H9 (cell line): ENCODE measurements around the gene TNFAIP8L1. TPM values are rescaled to one million over a fixed set of nuclear protein-coding genes. Genes with fewer than 3 reads are reported as not detected.

Experiments
- DNase-seq: peaks from one replicate; pipeline ENCODE4 v3.0.0-alpha.2; 2017
- H2AFZ ChIP-seq: one replicate; pipeline ENCODE4 v1.6.1; 2013; ENCODE audit warnings: mild to moderate bottlenecking, low read length, control low read depth, moderate library complexity
- H2AK5ac ChIP-seq: 2 replicates; pipeline ENCODE4 v1.6.1; 2013; ENCODE audit warnings: low read length, control low read depth, mixed read lengths; ENCODE audit not compliant: insufficient read length
- H2BK120ac ChIP-seq: one replicate; pipeline ENCODE4 v1.6.1; 2013; ENCODE audit warnings: low read depth, mild to moderate bottlenecking, low read length, control low read depth, inconsistent platforms; ENCODE audit not compliant: poor library complexity, severe bottlenecking
- H2BK12ac ChIP-seq: 2 replicates; pipeline ENCODE4 v1.6.1; 2013; ENCODE audit warnings: low read length, control low read depth, mixed read lengths, low read depth; ENCODE audit not compliant: insufficient read length
- H2BK15ac ChIP-seq: 2 replicates; pipeline ENCODE4 v1.6.1; 2013; ENCODE audit warnings: low read depth, low read length, control low read depth
- H2BK20ac ChIP-seq: one replicate; pipeline ENCODE4 v1.6.1; 2013; ENCODE audit warnings: low read depth, mild to moderate bottlenecking, low read length, control low read depth, inconsistent platforms; ENCODE audit not compliant: poor library complexity, severe bottlenecking
- H2BK5ac ChIP-seq: 2 replicates; pipeline ENCODE4 v1.6.1; 2013; ENCODE audit warnings: low read length, control low read depth, mixed read lengths; ENCODE audit not compliant: insufficient read length
- H3K14ac ChIP-seq: 2 replicates; pipeline ENCODE4 v1.6.1; 2013; ENCODE audit warnings: low read length, control low read depth; ENCODE audit not compliant: insufficient read depth
- H3K18ac ChIP-seq: 2 replicates; pipeline ENCODE4 v1.6.1; 2013; ENCODE audit warnings: low read depth, mild to moderate bottlenecking, mixed read lengths, low read length, control low read depth; ENCODE audit not compliant: insufficient read length
- H3K23ac ChIP-seq: 2 replicates; pipeline ENCODE4 v1.6.1; 2013; ENCODE audit warnings: low read length, control low read depth, mixed read lengths, low read depth; ENCODE audit not compliant: insufficient read length
- H3K23me2 ChIP-seq: 2 replicates; pipeline ENCODE4 v1.6.1; 2013; ENCODE audit warnings: low read depth, mild to moderate bottlenecking, mixed read lengths, low read length, control low read depth; ENCODE audit not compliant: insufficient read length, poor library complexity, severe bottlenecking
- H3K27ac ChIP-seq: 2 replicates; pipeline ENCODE4 v1.5.1; 2013; ENCODE audit warnings: low read length, control low read depth, mixed read lengths, low read depth; ENCODE audit not compliant: insufficient read length
- H3K27me3 ChIP-seq: 2 replicates; pipeline ENCODE4 v1.6.1; 2013; ENCODE audit warnings: low read length, control low read depth, inconsistent platforms; ENCODE audit not compliant: insufficient read depth
- H3K4ac ChIP-seq: 2 replicates; pipeline ENCODE4 v1.6.1; 2013; ENCODE audit warnings: low read depth, mild to moderate bottlenecking, control low read depth, inconsistent platforms, low read length, moderate library complexity
- H3K4me1 ChIP-seq: 2 replicates; pipeline ENCODE4 v1.6.1; 2013; ENCODE audit warnings: low read length, control low read depth, inconsistent platforms; ENCODE audit not compliant: insufficient read depth
- H3K4me2 ChIP-seq: 2 replicates; pipeline ENCODE4 v1.6.1; 2013; ENCODE audit warnings: low read length, control low read depth, mixed read lengths; ENCODE audit not compliant: insufficient read length, insufficient read depth
- H3K56ac ChIP-seq: 2 replicates; pipeline ENCODE4 v1.6.1; 2013; ENCODE audit warnings: low read depth, mild to moderate bottlenecking, mixed read lengths, low read length, control low read depth; ENCODE audit not compliant: insufficient read length
- H3K79me1 ChIP-seq: 2 replicates; pipeline ENCODE4 v1.6.1; 2013; ENCODE audit warnings: low read depth, mild to moderate bottlenecking, moderate library complexity, low read length, control low read depth, inconsistent platforms; ENCODE audit not compliant: insufficient read depth, poor library complexity, severe bottlenecking
- H3K79me2 ChIP-seq: 2 replicates; pipeline ENCODE4 v1.6.1; 2013; ENCODE audit warnings: low read length, control low read depth, inconsistent platforms; ENCODE audit not compliant: insufficient read depth
- H3K9ac ChIP-seq: 2 replicates; pipeline ENCODE4 v1.6.1; 2013; ENCODE audit warnings: low read length, control low read depth, mixed read lengths; ENCODE audit not compliant: insufficient read length; ENCODE audit errors: extremely low read depth
- H3K9me3 ChIP-seq: one replicate; pipeline ENCODE4 v1.6.1; 2013; ENCODE audit warnings: low read depth, low read length, inconsistent platforms; ENCODE audit not compliant: control insufficient read depth
- H3T11ph ChIP-seq: one replicate; pipeline ENCODE4 v1.6.1; 2013; ENCODE audit warnings: mild to moderate bottlenecking, low read length, control low read depth, inconsistent platforms
- H4K20me1 ChIP-seq: one replicate; pipeline ENCODE4 v1.6.1; 2013; ENCODE audit not compliant: control insufficient read depth, insufficient read length, insufficient read depth
- H4K5ac ChIP-seq: 2 replicates; pipeline ENCODE4 v1.6.1; 2013; ENCODE audit warnings: low read depth, mild to moderate bottlenecking, mixed read lengths, low read length, control low read depth; ENCODE audit not compliant: insufficient read length
- H4K8ac ChIP-seq: replicated peaks from 2 replicates; pipeline ENCODE4 v1.6.1; 2013; ENCODE audit warnings: low read length, control low read depth, mixed read lengths, low read depth; ENCODE audit not compliant: insufficient read length
- H4K91ac ChIP-seq: 2 replicates; pipeline ENCODE4 v1.6.1; 2013; ENCODE audit warnings: low read depth, mild to moderate bottlenecking, moderate library complexity, mixed read lengths, low read length, control low read depth; ENCODE audit not compliant: insufficient read length
- H3K27ac Mint-ChIP-seq, 3 experiments: 2 replicates in 2 of 3; 3 replicates in 1 of 3; pipeline ENCODE4 v1.8.0; 2020 to 2021; ENCODE audit warnings: mixed read lengths in 3 of 3, mild to moderate bottlenecking in 1 of 3, moderate library complexity in 1 of 3
- H3K27me3 Mint-ChIP-seq: 2 replicates; pipeline ENCODE4 v1.8.0; 2021; ENCODE audit warnings: low read depth, mild to moderate bottlenecking, moderate library complexity, mixed read lengths
- H3K36me3 Mint-ChIP-seq, 3 experiments: 2 replicates in 2 of 3; 3 replicates in 1 of 3; pipeline ENCODE4 v1.8.0; 2020 to 2021; ENCODE audit warnings: low read depth in 3 of 3, mixed read lengths in 3 of 3; ENCODE audit not compliant: insufficient read depth in 1 of 3
- H3K4me1 Mint-ChIP-seq, 2 experiments: 2 replicates each; pipeline ENCODE4 v1.8.0; 2020; ENCODE audit warnings: mixed read lengths in 2 of 2
- H3K4me3 Mint-ChIP-seq, 2 experiments: 2 replicates in 1 of 2; 3 replicates in 1 of 2; pipeline ENCODE4 v1.8.0; 2020 to 2021; ENCODE audit warnings: mild to moderate bottlenecking in 2 of 2, mixed read lengths in 2 of 2, moderate library complexity in 1 of 2
- H3K9me3 Mint-ChIP-seq, 2 experiments: 2 replicates in 1 of 2; 3 replicates in 1 of 2; pipeline ENCODE4 v1.8.0; 2020; ENCODE audit warnings: mild to moderate bottlenecking in 2 of 2, mixed read lengths in 2 of 2, moderate library complexity in 1 of 2
- CTCF ChIP-seq: fragments of 200-600 bp; sonication (generic); conservative IDR thresholded peaks from 3 replicates; pipeline ENCODE4 v1.8.0; 2021; ENCODE audit warnings: antibody characterized with exemption, mild to moderate bottlenecking
- WGBS: extraction: QIAGEN DNeasy Blood & Tissue Kit; methylation state at CpG from one replicate; pipeline ENCODE4 v1.1.7; 2013; ENCODE audit warnings: missing lambda C conversion rate, low lambda C conversion rate, mixed read lengths; ENCODE audit not compliant: insufficient read length; ENCODE audit errors: extremely low coverage; 5-methylcytosine and 5-hydroxymethylcytosine counted together
- total RNA-seq: library from RNA; stranded (reverse); gene quantifications from 2 replicates; pipeline ENCODE4 v1.2.1, GENCODE V29; 2021

Gene TNFAIP8L1
- total RNA-seq, 1 experiment from 2014 or later: 4.2 TPM

GRCh38 chr19:4701557-4701956, 62.2 kb downstream of the TNFAIP8L1 start:
- H4K91ac ChIP-seq: no peak overlapping the region
- no peak overlapping the region for H2BK20ac ChIP-seq
- H2BK12ac ChIP-seq: no peak overlapping the region
- H4K20me1 ChIP-seq: no peaks in the 10 kb centered on the region
- no peak overlapping the region for H3K56ac ChIP-seq
- H2AK5ac ChIP-seq: no peak overlapping the region
- no peaks in the 10 kb centered on the region for H3K4me1 ChIP-seq
- DNase-seq: no peak
- H3K4me3 Mint-ChIP-seq: no peak overlapping the region
- no peak overlapping the region for H3K14ac ChIP-seq
- H3K4me2 ChIP-seq: no peak overlapping the region
- H3T11ph ChIP-seq: no peak overlapping the region
- H3K23me2 ChIP-seq: no peaks in the 10 kb centered on the region
- no peak overlapping the region for H2BK5ac ChIP-seq
- H3K79me1 ChIP-seq: no peaks in the 10 kb centered on the region
- no peaks in the 10 kb centered on the region for H3K9me3 ChIP-seq
- no peak overlapping the region for H2BK15ac ChIP-seq
- no peak overlapping the region for H3K27ac ChIP-seq
- H3K23ac ChIP-seq: no peak overlapping the region
- H3K4ac ChIP-seq: no peak overlapping the region
- H3K27me3 ChIP-seq: no peaks in the 10 kb centered on the region
- no peaks in the 10 kb centered on the region for H3K27me3 Mint-ChIP-seq
- H2AFZ ChIP-seq: no peak overlapping the region
- no peak overlapping the region for H2BK120ac ChIP-seq
- H3K79me2 ChIP-seq: no peaks in the 10 kb centered on the region
- no peak overlapping the region for H3K9ac ChIP-seq
- no peak for TF ChIP-seq CTCF
- H3K27ac Mint-ChIP-seq: no peak overlapping the region
- H4K5ac ChIP-seq: no peak overlapping the region
- H3K18ac ChIP-seq: no peak overlapping the region
- WGBS: no CpG with 5 or more reads among the region's 8 CpGs
- H3K9me3 Mint-ChIP-seq: no peaks in the 10 kb centered on the region
- no peaks in the 10 kb centered on the region for H3K4me1 Mint-ChIP-seq
- peaks cover 23 to 67% (median 55%) of the 10 kb centered on the region in 3 experiments; a peak in 6 of 7 replicates for H3K36me3 Mint-ChIP-seq
- no peak overlapping the region for H4K8ac ChIP-seq
